Esophagus muscularis mucosa (tissue), 4 donors: ENCODE results near the gene DOCK1. TPM values are rescaled to one million over a fixed set of nuclear protein-coding genes. Genes with fewer than 3 reads are reported as not detected.
"Not testable (repeated sequence)": the region's sequence is repeated elsewhere in the genome, so short reads cannot be mapped to it uniquely, and the experiment has no call there.

ENCODE experiments used
- DNase-seq: peaks from one replicate; pipeline ENCODE4 v3.0.0-alpha.2; 2017; ENCODE audit errors: extremely low spot score
- H3K27ac ChIP-seq, 4 donors: fragments of 200-600 bp; sonication (generic); replicated peaks in 1 of 4; 1 replicate in 3 of 4; 2 replicates in 1 of 4; pipeline ENCODE4 v1.5.1; 2016 to 2019; ENCODE audit warnings: mild to moderate bottlenecking in 1 of 4
- H3K27me3 ChIP-seq, 4 donors: fragments of 200-600 bp; sonication (generic); one replicate each; pipeline versions ENCODE4 v1.5.1 to v1.6.0; 2016 to 2019
- H3K36me3 ChIP-seq, 4 donors: fragments of 200-600 bp; sonication (generic); one replicate each; pipeline ENCODE4 v1.5.1; 2016 to 2019
- H3K4me1 ChIP-seq, 4 donors: fragments of 200-600 bp; sonication (generic); one replicate each; pipeline ENCODE4 v1.5.1; 2016 to 2019
- H3K4me3 ChIP-seq, 4 donors: fragments of 200-600 bp; sonication (generic); 1 replicate in 2 of 4; 2 replicates in 2 of 4; pipeline ENCODE4 v1.5.1; 2016 to 2019; ENCODE audit warnings: mild to moderate bottlenecking in 4 of 4, moderate library complexity in 1 of 4
- H3K9me3 ChIP-seq, 4 donors: fragments of 200-600 bp; sonication (generic); 1 replicate in 3 of 4; 2 replicates in 1 of 4; pipeline ENCODE4 v1.5.1; 2016 to 2019
- EP300 ChIP-seq: sonication (generic); formaldehyde crosslinking; IDR thresholded peaks from one replicate; pipeline ENCODE4 v1.6.1; 2017; ENCODE audit warnings: antibody characterized with exemption
- POLR2A ChIP-seq: fragments of 450-650 bp; IDR thresholded peaks from one replicate; pipeline ENCODE4 v1.6.1; 2017; ENCODE audit warnings: antibody characterized with exemption, moderate library complexity, mild to moderate bottlenecking, low read depth
- POLR2AphosphoS5 ChIP-seq, 2 donors: sonication (generic); formaldehyde crosslinking; IDR thresholded peaks; one replicate each; pipeline ENCODE4 v1.6.1; 2017; ENCODE audit warnings: antibody characterized with exemption in 2 of 2
- WGBS: methylation state at CpG from one replicate; pipeline ENCODE4 v1.1.5; 2018; 5-methylcytosine and 5-hydroxymethylcytosine counted together
- intact Hi-C: fragments of 100-400 bp; cut with DNase I; formaldehyde crosslinking; loops from one replicate; pipeline ENCODE4 v1.15.1; 2023
- total RNA-seq, 4 donors: library from RNA; depleted of rRNA; stranded (reverse); fragments of >200 nt; gene quantifications; one replicate each; pipeline versions ENCODE4 v1.1.0 to v1.2.1, GENCODE V29; 2016
- TF ChIP-seq, protein P1 (sequence below), 3 experiments: fragments of 200-600 bp in 2 of 3; fragments of 450-650 bp in 1 of 3; sonication (generic) in 2 of 3; IDR thresholded peaks; one replicate each; pipeline ENCODE4 v1.5.1; 2017 to 2019; ENCODE audit warnings: antibody characterized with exemption in 3 of 3, mild to moderate bottlenecking in 2 of 3, moderate library complexity in 1 of 3

The DOCK1 gene
- total RNA-seq, 4 donors from 2014 or later: 41.4 to 60.3 (median 55.3) TPM

DNA sequence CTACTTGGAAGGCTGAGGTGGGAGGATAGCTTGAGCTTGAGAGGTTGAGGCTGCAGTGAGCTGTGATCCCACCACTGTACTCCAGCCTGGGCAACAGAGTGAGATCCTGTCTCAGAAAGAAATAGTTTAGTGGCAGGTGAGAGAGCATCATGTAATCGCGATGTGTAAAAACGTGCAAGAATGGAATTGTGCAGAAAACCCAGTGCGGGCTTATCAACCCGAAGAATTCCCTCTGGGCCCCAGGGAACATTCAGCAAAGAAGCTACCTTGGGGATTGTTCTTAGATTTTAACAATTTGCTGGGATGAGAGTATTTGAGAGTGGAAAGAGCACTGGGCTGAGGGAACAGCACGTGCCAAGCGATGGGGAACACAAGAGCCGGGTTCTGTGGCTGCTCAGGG is 398.5 kb downstream of the DOCK1 start:
- no peaks in the 10 kb centered on the region for H3K27me3 ChIP-seq
- H3K4me1 ChIP-seq: no peaks in the 10 kb centered on the region
- no peak overlapping the region for H3K27ac ChIP-seq
- H3K9me3 ChIP-seq: no peaks in the 10 kb centered on the region
- intact Hi-C loops: no loop called here
- DNase-seq: no peak
- H3K4me3 ChIP-seq: no peak overlapping the region
- WGBS: 93% methylated on average over 8 of the region's 8 CpGs
- no peaks in the 10 kb centered on the region for H3K36me3 ChIP-seq
- TF ChIP-seq, protein P1, sequence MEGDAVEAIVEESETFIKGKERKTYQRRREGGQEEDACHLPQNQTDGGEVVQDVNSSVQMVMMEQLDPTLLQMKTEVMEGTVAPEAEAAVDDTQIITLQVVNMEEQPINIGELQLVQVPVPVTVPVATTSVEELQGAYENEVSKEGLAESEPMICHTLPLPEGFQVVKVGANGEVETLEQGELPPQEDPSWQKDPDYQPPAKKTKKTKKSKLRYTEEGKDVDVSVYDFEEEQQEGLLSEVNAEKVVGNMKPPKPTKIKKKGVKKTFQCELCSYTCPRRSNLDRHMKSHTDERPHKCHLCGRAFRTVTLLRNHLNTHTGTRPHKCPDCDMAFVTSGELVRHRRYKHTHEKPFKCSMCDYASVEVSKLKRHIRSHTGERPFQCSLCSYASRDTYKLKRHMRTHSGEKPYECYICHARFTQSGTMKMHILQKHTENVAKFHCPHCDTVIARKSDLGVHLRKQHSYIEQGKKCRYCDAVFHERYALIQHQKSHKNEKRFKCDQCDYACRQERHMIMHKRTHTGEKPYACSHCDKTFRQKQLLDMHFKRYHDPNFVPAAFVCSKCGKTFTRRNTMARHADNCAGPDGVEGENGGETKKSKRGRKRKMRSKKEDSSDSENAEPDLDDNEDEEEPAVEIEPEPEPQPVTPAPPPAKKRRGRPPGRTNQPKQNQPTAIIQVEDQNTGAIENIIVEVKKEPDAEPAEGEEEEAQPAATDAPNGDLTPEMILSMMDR (IDR thresholded peaks at IDR 0.05): no peak
- TF ChIP-seq POLR2AphosphoS5 (IDR thresholded peaks at IDR 0.05): no peak
- TF ChIP-seq EP300: no peak
- TF ChIP-seq POLR2A: no peak

DNA sequence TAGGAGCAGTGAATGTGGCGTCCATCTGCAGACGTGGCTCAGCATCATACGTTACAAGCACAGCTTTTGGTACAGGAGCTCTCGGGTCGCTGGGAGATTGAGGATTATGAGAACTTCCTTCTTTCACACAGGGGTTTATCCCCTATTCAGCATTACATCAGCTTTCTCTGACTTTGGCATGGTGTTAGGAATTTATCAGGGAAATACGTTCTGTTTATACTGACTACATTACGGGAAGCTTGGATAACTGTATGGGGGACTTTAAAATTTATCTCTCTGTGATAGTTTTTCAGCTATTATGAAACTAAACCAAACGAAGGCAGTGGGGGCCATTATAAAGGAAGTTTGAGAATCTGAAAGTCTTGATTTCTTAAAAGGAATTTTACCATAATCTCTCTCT is 401.3 kb downstream of the DOCK1 start:
- no peak for TF ChIP-seq EP300
- H3K9me3 ChIP-seq: no peaks in the 10 kb centered on the region
- DNase-seq: no peak
- intact Hi-C loops: no loop called here
- H3K27me3 ChIP-seq: no peaks in the 10 kb centered on the region
- H3K4me1 ChIP-seq: no peaks in the 10 kb centered on the region
- H3K36me3 ChIP-seq: no peaks in the 10 kb centered on the region
- H3K4me3 ChIP-seq: no peak overlapping the region
- no peak overlapping the region for H3K27ac ChIP-seq
- WGBS: 78% methylated on average over 6 of the region's 8 CpGs

DNA sequence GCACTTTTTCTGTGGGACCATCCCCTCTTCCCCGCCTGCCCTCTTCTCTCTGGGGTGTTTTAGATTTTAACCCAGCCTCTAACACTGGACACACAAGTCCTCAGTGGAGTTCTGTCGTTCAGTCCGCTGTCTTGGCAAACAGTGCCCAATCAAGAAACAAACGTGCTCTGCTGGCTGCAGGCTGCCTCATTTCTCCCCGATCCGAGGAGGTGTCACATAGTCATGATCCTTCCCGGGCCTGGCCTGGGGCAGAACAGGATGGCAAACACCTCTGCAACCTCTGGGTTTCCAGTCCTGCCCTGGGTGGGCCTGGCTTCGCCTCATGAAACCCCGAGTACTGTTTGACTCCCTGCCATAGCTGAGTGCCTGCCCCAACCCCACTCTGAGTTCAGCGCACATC is 402.1 kb downstream of the DOCK1 start:
- no peak for DNase-seq
- Histone ChIP-seq H3K36me3 (no peaks in the 10 kb centered on the region), H3K27ac (no peak overlapping the region), H3K9me3 (no peaks in the 10 kb centered on the region), H3K27me3 (no peaks in the 10 kb centered on the region), H3K4me3 (no peak overlapping the region), H3K4me1 (no peaks in the 10 kb centered on the region)
- WGBS: 89% methylated on average over 10 of the region's 10 CpGs
- no peak for TF ChIP-seq EP300
- no peak for TF ChIP-seq POLR2A
- TF ChIP-seq POLR2AphosphoS5 (IDR thresholded peaks at IDR 0.05): no peak
- TF ChIP-seq, protein P1 (IDR thresholded peaks at IDR 0.05): no peak
- intact Hi-C loops: no loop called here

DNA sequence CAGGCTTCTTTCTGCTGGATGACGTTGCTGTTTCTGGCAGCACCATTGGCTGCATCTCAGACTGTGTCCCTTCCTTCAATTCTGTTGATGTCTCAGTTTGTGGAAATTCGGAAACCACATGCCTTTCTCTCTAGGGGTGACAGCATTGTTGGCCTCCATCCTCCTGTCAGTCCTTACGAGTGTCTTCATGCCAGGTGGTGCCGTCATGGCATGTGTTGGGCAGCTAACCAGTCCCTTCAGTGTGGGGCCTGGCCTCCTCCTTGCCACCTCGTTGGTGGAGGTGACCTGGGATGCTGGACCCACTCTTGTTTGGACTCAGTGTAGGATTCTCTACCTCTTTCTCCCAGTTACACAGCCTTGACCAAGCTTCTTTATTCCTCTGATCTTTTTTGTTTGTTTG is 402.8 kb downstream of the DOCK1 start:
- Histone ChIP-seq H3K27me3 (no peaks in the 10 kb centered on the region), H3K9me3 (no peaks in the 10 kb centered on the region), H3K27ac (no peak overlapping the region), H3K36me3 (no peaks in the 10 kb centered on the region), H3K4me1 (peaks cover 0 to 2% (median 0%) of the 10 kb centered on the region in 4 donors), H3K4me3 (no peak overlapping the region)
- no peak for TF ChIP-seq POLR2A
- TF ChIP-seq EP300: no peak
- TF ChIP-seq, protein P1 (IDR thresholded peaks at IDR 0.05): no peak
- TF ChIP-seq POLR2AphosphoS5 (IDR thresholded peaks at IDR 0.05): no peak
- no peak for DNase-seq
- WGBS: 94% methylated on average over 4 of the region's 5 CpGs
- intact Hi-C loops: no loop called here

DNA sequence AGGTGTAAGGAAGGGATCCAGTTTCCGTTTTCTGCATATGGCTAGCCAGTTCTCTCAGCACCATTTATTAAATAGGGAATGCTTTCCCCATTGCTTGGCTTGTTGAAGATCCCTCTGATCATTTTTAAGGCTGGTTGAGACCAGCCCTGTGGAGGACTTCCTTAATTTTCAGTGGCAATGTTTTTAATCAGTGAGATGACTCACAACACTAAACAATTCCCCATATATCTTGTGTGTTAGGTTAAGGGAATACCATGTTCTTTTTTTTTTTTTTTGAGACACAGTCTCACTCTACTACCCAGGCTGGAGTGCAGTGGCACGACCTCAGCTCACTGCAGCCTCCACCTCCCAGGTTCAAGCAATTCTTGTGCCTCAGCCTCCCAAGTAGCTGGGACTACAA is 404.4 kb downstream of the DOCK1 start:
- H3K9me3 ChIP-seq, intact Hi-C loops, H3K36me3 ChIP-seq, H3K27me3 ChIP-seq, H3K4me3 ChIP-seq, DNase-seq, H3K27ac ChIP-seq: not testable (repeated sequence)
- peaks cover 4 to 14% (median 9%) of the 10 kb centered on the region in 4 donors for H3K4me1 ChIP-seq
- 92% methylated on average over 2 of the region's 2 CpGs for WGBS

DNA sequence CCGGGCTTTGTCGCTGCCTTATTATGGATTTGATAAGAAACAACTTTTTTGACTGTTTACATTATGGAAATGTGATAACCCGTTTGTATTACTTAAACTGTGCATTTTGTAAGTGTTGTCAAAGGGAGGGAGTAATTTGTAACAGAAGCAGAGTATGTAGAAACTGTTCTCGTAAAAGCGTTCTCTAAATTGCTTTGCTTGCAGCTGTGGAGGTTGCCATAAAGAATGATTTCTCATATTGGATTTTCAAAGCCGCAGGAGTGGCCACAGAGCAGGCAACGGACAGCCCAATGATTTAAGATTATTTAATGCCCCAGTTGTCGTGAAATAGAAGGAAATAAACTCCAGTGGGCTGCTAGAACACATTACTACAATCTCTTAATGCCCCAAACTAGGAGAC is 405.2 kb downstream of the DOCK1 start:
- no peak for DNase-seq
- H3K27me3 ChIP-seq: no peaks in the 10 kb centered on the region
- no peaks in the 10 kb centered on the region for H3K9me3 ChIP-seq
- H3K36me3 ChIP-seq: no peaks in the 10 kb centered on the region
- 80% methylated on average over 8 of the region's 8 CpGs for WGBS
- peaks cover 4 to 18% (median 10%) of the 10 kb centered on the region in 4 donors for H3K4me1 ChIP-seq
- no peak overlapping the region for H3K4me3 ChIP-seq
- TF ChIP-seq, protein P1 (IDR thresholded peaks at IDR 0.05): no peak
- no peak for TF ChIP-seq POLR2AphosphoS5 (IDR thresholded peaks at IDR 0.05)
- TF ChIP-seq EP300: no peak
- no peak for TF ChIP-seq POLR2A
- intact Hi-C loops: no loop called here
- no peak overlapping the region for H3K27ac ChIP-seq
